HEK293 (cell line): ENCODE results near the gene CASQ2.

Experiments
- CTCF ChIA-PET: fragments of 350-600 bp; formaldehyde crosslinking; extraction: SDS; loops from one replicate; lab custom pipeline; 2021; ENCODE audit warnings: antibody characterized with exemption; lab: Yijun Ruan, JAX
- POLR2A ChIA-PET: fragments of 300-600 bp; formaldehyde crosslinking; extraction: SDS; loops from one replicate; lab custom pipeline; 2020; ENCODE audit warnings: antibody characterized with exemption, inconsistent platforms; lab: Yijun Ruan, JAX
- H3K27ac ChIP-seq: fragments of 200-500 bp; sonication (Bioruptor generic); 2 replicates; pipeline ENCODE4 v1.5.1; 2014; ENCODE audit warnings: low read depth, low read length, control low read depth, inconsistent platforms; ENCODE audit errors: extremely low read depth
- H3K36me3 ChIP-seq, 2 experiments: fragments of 200-500 bp in 1 of 2; sonication (Bioruptor generic) in 1 of 2; 1 replicate in 1 of 2; 2 replicates in 1 of 2; pipeline ENCODE4 v1.5.1; 2014 to 2017; ENCODE audit warnings: inconsistent platforms in 2 of 2, low read length in 2 of 2; ENCODE audit not compliant: control insufficient read depth in 2 of 2, insufficient read depth in 1 of 2
- H3K4me1 ChIP-seq: fragments of 200-500 bp; sonication (Bioruptor generic); 2 replicates; pipeline ENCODE4 v1.5.1; 2014; ENCODE audit warnings: mild to moderate bottlenecking, low read length, inconsistent platforms; ENCODE audit not compliant: control insufficient read depth, insufficient read depth
- H3K4me3 ChIP-seq: 2 replicates; pipeline ENCODE4 v1.5.1; 2011; ENCODE audit warnings: low read depth, mild to moderate bottlenecking, control low read depth, low read length, moderate library complexity
- H3K9me3 ChIP-seq: fragments of 200-500 bp; sonication (Bioruptor generic); 2 replicates; pipeline ENCODE4 v1.5.1; 2014; ENCODE audit warnings: low read depth, low read length, inconsistent platforms; ENCODE audit not compliant: control insufficient read depth, insufficient read depth
- ATF2 ChIP-seq: fragments of 450-650 bp; formaldehyde crosslinking; IDR thresholded peaks from 2 replicates; pipeline ENCODE4 v1.5.1; 2016; ENCODE audit warnings: missing biosample characterization, missing genetic modification characterization, low read depth
- GLI2 ChIP-seq: fragments of 450-650 bp; formaldehyde crosslinking; IDR thresholded peaks from 2 replicates; pipeline ENCODE4; 2017; ENCODE audit warnings: missing biosample characterization, missing genetic modification characterization, low read depth, borderline replicate concordance
- KLF9 ChIP-seq: fragments of 450-650 bp; formaldehyde crosslinking; IDR thresholded peaks from 2 replicates; pipeline ENCODE4 v1.5.1; 2016; ENCODE audit warnings: missing biosample characterization, missing genetic modification characterization, low read depth
- PRDM10 ChIP-seq: fragments of 450-650 bp; formaldehyde crosslinking; IDR thresholded peaks from 2 replicates; pipeline ENCODE4 v1.5.1; 2016; ENCODE audit warnings: missing biosample characterization, missing genetic modification characterization
- PRDM6 ChIP-seq: fragments of 450-650 bp; formaldehyde crosslinking; IDR thresholded peaks from 2 replicates; pipeline ENCODE4 v1.5.1; 2017; ENCODE audit warnings: missing biosample characterization, missing genetic modification characterization
- SCRT2 ChIP-seq: fragments of 450-650 bp; formaldehyde crosslinking; IDR thresholded peaks from 2 replicates; pipeline ENCODE4 v1.5.1; 2016; ENCODE audit warnings: missing biosample characterization, missing genetic modification characterization
- ZFP41 ChIP-seq: fragments of 450-650 bp; formaldehyde crosslinking; IDR thresholded peaks from 2 replicates; pipeline ENCODE4 v1.5.1; 2016; ENCODE audit warnings: missing biosample characterization, missing genetic modification characterization, borderline replicate concordance
- ZNF292 ChIP-seq: fragments of 450-650 bp; formaldehyde crosslinking; IDR thresholded peaks from 2 replicates; pipeline ENCODE4 v1.5.1; 2016; ENCODE audit warnings: low read depth, missing biosample characterization, missing genetic modification characterization, borderline replicate concordance
- ZNF324 ChIP-seq: fragments of 450-650 bp; formaldehyde crosslinking; IDR thresholded peaks from 2 replicates; pipeline ENCODE4 v1.5.1; 2016; ENCODE audit warnings: missing biosample characterization, missing genetic modification characterization
- ZNF510 ChIP-seq: fragments of 450-650 bp; formaldehyde crosslinking; IDR thresholded peaks from 2 replicates; pipeline ENCODE4 v1.5.1; 2018; ENCODE audit warnings: mild to moderate bottlenecking, missing genetic modification characterization, missing biosample characterization; ENCODE audit not compliant: insufficient replicate concordance
- ZNF530 ChIP-seq: fragments of 450-650 bp; formaldehyde crosslinking; IDR thresholded peaks from 2 replicates; pipeline ENCODE4 v1.5.1; 2016; ENCODE audit warnings: low read depth, missing biosample characterization, missing genetic modification characterization
- ZNF560 ChIP-seq: fragments of 450-650 bp; formaldehyde crosslinking; IDR thresholded peaks from 2 replicates; pipeline ENCODE4 v1.5.1; 2017; ENCODE audit warnings: missing biosample characterization, missing genetic modification characterization, borderline replicate concordance
- ZNF561 ChIP-seq: fragments of 450-650 bp; IDR thresholded peaks from 2 replicates; pipeline ENCODE4 v1.5.1; 2018; ENCODE audit warnings: missing biosample characterization, missing genetic modification characterization, borderline replicate concordance
- ZNF571 ChIP-seq: fragments of 450-650 bp; formaldehyde crosslinking; IDR thresholded peaks from 2 replicates; pipeline ENCODE4 v1.5.0; 2017; ENCODE audit warnings: missing biosample characterization, missing genetic modification characterization
- ZNF629 ChIP-seq: fragments of 450-650 bp; formaldehyde crosslinking; IDR thresholded peaks from 2 replicates; pipeline ENCODE4 v1.5.1; 2017; ENCODE audit warnings: missing biosample characterization, missing genetic modification characterization
- ZNF658 ChIP-seq: fragments of 450-650 bp; formaldehyde crosslinking; IDR thresholded peaks from 2 replicates; pipeline ENCODE4; 2016; ENCODE audit warnings: missing biosample characterization, missing genetic modification characterization
- ZNF660 ChIP-seq: fragments of 450-650 bp; IDR thresholded peaks from 2 replicates; pipeline ENCODE4 v1.5.1; 2018; ENCODE audit warnings: missing biosample characterization, mild to moderate bottlenecking, missing genetic modification characterization
- ZNF776 ChIP-seq: fragments of 450-650 bp; formaldehyde crosslinking; IDR thresholded peaks from 2 replicates; pipeline ENCODE4 v1.5.0; 2017; ENCODE audit warnings: missing biosample characterization, missing genetic modification characterization, borderline replicate concordance
- ZNF830 ChIP-seq: fragments of 450-650 bp; IDR thresholded peaks from 2 replicates; pipeline ENCODE4 v1.5.0; 2018; ENCODE audit warnings: missing biosample characterization, missing genetic modification characterization, low read depth, mild to moderate bottlenecking, moderate library complexity
- ZSCAN16 ChIP-seq: fragments of 450-650 bp; formaldehyde crosslinking; IDR thresholded peaks from 2 replicates; pipeline ENCODE4 v1.5.1; 2016; ENCODE audit warnings: missing biosample characterization, missing genetic modification characterization
- TF ChIP-seq, protein P1 (sequence below): fragments of 450-650 bp; formaldehyde crosslinking; IDR thresholded peaks from 2 replicates; pipeline ENCODE4 v1.5.1; 2016; ENCODE audit warnings: missing biosample characterization, missing genetic modification characterization, borderline replicate concordance
- TF ChIP-seq, protein P2 (sequence below): fragments of 450-650 bp; formaldehyde crosslinking; IDR thresholded peaks from 2 replicates; pipeline ENCODE4 v1.5.1; 2016; ENCODE audit warnings: missing biosample characterization, missing genetic modification characterization
- TF ChIP-seq, protein P3 (sequence below): fragments of 450-650 bp; formaldehyde crosslinking; IDR thresholded peaks from 2 replicates; pipeline ENCODE4 v1.5.1; 2016; ENCODE audit warnings: missing biosample characterization, missing genetic modification characterization

The CASQ2 gene

GRCh38 chr1:115732316-115732715 lies 36.2 kb downstream of the CASQ2 start (continued):
- TF ChIP-seq ATF2 (tag by site-specific recombination) (no peak), KLF9 (no peak), ZNF776 (tag by site-specific recombination) (no peak), ZNF560 (tag by site-specific recombination) (no peak), ZNF510 (no peak), ZNF830 (no peak), ZNF530 (tag by site-specific recombination) (no peak), ZNF571 (tag by site-specific recombination) (no peak), ZNF660 (tag by site-specific recombination) (no peak), ZNF629 (tag by site-specific recombination) (no peak), GLI2 (tag by site-specific recombination) (no peak), ZNF561 (tag by site-specific recombination) (no peak), SCRT2 (tag by site-specific recombination) (no peak)
- TF ChIP-seq, protein P1, sequence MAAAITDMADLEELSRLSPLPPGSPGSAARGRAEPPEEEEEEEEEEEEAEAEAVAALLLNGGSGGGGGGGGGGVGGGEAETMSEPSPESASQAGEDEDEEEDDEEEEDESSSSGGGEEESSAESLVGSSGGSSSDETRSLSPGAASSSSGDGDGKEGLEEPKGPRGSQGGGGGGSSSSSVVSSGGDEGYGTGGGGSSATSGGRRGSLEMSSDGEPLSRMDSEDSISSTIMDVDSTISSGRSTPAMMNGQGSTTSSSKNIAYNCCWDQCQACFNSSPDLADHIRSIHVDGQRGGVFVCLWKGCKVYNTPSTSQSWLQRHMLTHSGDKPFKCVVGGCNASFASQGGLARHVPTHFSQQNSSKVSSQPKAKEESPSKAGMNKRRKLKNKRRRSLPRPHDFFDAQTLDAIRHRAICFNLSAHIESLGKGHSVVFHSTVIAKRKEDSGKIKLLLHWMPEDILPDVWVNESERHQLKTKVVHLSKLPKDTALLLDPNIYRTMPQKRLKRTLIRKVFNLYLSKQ, result no peak
- TF ChIP-seq, all 188 proteins: peak for 0

DNA sequence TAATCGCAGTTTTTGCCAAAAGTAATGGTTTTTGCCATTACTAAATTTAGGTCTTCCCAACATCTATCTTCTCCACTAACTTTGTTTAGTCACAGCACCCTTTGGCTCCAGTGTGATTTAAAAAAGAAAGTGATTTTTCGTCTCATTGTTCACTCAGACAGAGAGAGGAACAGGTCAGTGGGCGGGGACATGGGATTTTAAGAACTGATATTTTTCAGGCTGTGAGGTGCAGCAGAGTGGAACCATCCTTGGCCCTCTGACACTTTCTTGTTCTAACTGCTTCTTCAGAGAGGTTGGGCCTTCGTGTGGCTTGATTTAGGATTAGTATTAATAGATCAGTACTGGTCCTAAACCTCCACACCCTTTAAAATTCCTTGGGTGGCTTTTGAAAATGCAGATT lies 38.8 kb downstream of the CASQ2 start:
- H3K4me3 ChIP-seq, result no peak overlapping the region
- H3K9me3 ChIP-seq, result no peaks in the 10 kb centered on the region
- no peak for TF ChIP-seq ZNF292 (tag by site-specific recombination)
- no peak for TF ChIP-seq ZNF324 (tag by site-specific recombination)
- no peak for TF ChIP-seq ZNF658 (tag by site-specific recombination)
- TF ChIP-seq PRDM10 (tag by site-specific recombination), result no peak
- TF ChIP-seq ZNF561 (tag by site-specific recombination), result no peak
- no peaks in the 10 kb centered on the region for H3K4me1 ChIP-seq
- ChIA-PET POLR2A (no interaction called here), CTCF (interaction anchor here (1.4 kb wide), 1 partner anchor 13 kb away, joined by 3 read pairs; no protein-coding TSS in a partner anchor)
- no peak overlapping the region for H3K27ac ChIP-seq
- H3K36me3 ChIP-seq, result no peaks in the 10 kb centered on the region

GRCh38 chr1:115728341-115728740 lies 40.2 kb downstream of the CASQ2 start:
- Histone ChIP-seq H3K4me3 (no peak overlapping the region), H3K4me1 (no peaks in the 10 kb centered on the region), H3K27ac (no peak overlapping the region), H3K36me3 (no peaks in the 10 kb centered on the region), H3K9me3 (no peaks in the 10 kb centered on the region)
- ChIA-PET POLR2A (no interaction called here), CTCF (interaction anchor here (1.3 to 1.5 kb wide), 3 partner anchors 11 to 43 kb away, joined by 4 to 8 read pairs (median 7); no protein-coding TSS in a partner anchor)
- TF ChIP-seq, protein P2, sequence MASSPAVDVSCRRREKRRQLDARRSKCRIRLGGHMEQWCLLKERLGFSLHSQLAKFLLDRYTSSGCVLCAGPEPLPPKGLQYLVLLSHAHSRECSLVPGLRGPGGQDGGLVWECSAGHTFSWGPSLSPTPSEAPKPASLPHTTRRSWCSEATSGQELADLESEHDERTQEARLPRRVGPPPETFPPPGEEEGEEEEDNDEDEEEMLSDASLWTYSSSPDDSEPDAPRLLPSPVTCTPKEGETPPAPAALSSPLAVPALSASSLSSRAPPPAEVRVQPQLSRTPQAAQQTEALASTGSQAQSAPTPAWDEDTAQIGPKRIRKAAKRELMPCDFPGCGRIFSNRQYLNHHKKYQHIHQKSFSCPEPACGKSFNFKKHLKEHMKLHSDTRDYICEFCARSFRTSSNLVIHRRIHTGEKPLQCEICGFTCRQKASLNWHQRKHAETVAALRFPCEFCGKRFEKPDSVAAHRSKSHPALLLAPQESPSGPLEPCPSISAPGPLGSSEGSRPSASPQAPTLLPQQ (tag by site-specific recombination), result no peak
- TF ChIP-seq ZFP41 (tag by site-specific recombination) (no peak), PRDM6 (tag by site-specific recombination) (no peak), ZSCAN16 (no peak), ZNF571 (tag by site-specific recombination) (no peak)
- TF ChIP-seq, protein P3, sequence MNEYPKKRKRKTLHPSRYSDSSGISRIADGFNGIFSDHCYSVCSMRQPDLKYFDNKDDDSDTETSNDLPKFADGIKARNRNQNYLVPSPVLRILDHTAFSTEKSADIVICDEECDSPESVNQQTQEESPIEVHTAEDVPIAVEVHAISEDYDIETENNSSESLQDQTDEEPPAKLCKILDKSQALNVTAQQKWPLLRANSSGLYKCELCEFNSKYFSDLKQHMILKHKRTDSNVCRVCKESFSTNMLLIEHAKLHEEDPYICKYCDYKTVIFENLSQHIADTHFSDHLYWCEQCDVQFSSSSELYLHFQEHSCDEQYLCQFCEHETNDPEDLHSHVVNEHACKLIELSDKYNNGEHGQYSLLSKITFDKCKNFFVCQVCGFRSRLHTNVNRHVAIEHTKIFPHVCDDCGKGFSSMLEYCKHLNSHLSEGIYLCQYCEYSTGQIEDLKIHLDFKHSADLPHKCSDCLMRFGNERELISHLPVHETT (tag by site-specific recombination), result no peak
